Measurements from ENCODE around the gene XIRP1.

DNA sequence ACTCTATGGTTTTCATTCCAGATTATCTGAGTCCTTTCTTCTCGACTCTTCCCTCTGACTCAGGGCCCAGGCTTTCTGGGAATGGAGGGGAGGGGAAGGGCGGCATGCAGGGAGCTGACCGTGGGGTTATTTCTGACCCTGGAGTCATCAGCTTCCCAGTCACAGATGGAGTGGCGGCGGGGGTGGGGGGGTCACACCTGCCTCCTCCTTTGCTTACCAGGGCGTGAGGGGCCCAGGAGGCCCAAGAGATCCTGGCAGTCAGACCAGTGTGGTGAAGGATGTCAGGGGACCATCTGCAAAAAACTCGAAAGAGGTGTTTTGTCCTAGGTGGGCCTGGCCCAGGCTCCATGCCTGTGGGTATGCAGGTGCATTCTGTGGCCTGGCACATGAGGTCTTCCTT lies 996 bp upstream of the XIRP1 start:
- TF ChIP-seq CTCF (IDR thresholded peaks at IDR 0.05), result no peak
- no peak for TF ChIP-seq POLR2A (IDR thresholded peaks at IDR 0.05)

Measured in thyroid gland (tissue), 4 donors.